HG02759 (cell line): Measurements from ENCODE around the gene GOSR1.
"Not testable (repeated sequence)": the region's sequence is repeated elsewhere in the genome, so short reads cannot be mapped to it uniquely, and the experiment has no call there.

ENCODE experiments used
- ATAC-seq: cut with Tn5 transposase; IDR thresholded peaks from one replicate; pipeline ENCODE4 v1.9.1; 2021; ENCODE audit warnings: mild to moderate bottlenecking, moderate library complexity; ENCODE audit not compliant: unreplicated experiment

The GOSR1 gene

DNA sequence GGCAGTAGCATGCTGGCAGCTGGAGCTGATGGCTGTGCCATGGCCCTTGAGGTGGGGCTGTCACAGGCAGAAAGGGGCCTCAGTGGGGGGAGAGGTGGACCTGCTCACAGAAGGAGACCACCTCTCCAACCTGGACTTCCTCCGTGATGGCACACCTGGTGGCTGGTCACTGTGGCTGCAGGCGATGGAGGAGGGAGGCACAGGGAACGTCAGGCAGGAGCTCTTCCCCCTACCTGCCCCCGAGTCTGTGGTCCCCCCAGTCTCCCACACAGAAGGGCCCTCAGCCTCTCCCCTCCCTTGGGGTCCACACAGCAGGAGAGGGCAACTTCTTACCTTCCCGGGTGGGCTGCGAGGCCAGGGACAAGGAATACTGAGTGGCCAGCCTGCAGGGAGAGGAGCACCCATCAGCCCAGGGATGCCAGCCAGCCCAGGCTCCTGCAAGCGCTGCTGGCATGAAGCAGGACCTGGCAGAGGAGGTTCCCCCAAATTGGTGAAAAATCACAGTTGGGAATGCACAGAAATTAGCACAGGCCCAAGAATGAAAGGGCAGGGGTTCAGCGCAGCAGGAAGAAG, 96.5 kb downstream of the GOSR1 start:
- no peak for ATAC-seq

DNA sequence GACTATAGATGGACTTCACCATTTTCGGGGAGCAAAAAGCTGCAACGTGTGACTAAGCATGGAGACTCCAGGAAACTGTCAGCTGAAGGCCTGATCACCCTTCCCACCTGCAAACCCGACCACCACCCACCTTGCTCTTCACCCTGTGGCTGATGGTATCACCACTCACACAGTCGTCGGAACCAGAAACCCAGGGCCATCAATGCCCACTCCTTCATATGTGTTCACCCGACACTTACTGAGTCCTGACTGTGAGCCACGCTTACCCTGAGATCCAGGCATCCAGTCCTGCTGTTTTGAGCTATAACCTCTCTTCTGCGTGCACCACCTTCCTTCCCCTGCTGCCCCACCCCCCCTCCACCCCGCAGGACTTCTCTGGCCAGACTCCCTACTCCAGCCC, 97.1 kb downstream of the GOSR1 start:
- not testable (repeated sequence) for ATAC-seq

DNA sequence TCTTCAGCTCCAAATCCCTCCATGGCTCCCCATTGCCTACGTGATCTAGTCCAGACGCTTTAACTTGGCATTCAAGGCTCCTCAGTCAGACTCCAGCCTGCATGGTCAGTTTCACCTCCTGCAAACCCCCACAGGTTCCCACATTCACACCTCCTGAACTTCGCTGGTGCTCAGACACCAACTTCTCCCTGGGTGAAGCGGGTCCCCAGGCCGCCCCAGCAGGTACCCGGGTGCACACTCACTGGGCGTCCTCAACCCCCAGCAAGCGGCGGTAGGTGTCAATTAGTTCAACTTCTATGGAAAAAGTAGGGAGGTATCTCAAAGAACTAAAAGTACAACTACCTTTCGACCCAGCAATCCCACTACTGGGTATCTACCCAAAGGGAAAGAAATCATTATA, 97.6 kb downstream of the GOSR1 start:
- ATAC-seq, result not testable (repeated sequence)

DNA sequence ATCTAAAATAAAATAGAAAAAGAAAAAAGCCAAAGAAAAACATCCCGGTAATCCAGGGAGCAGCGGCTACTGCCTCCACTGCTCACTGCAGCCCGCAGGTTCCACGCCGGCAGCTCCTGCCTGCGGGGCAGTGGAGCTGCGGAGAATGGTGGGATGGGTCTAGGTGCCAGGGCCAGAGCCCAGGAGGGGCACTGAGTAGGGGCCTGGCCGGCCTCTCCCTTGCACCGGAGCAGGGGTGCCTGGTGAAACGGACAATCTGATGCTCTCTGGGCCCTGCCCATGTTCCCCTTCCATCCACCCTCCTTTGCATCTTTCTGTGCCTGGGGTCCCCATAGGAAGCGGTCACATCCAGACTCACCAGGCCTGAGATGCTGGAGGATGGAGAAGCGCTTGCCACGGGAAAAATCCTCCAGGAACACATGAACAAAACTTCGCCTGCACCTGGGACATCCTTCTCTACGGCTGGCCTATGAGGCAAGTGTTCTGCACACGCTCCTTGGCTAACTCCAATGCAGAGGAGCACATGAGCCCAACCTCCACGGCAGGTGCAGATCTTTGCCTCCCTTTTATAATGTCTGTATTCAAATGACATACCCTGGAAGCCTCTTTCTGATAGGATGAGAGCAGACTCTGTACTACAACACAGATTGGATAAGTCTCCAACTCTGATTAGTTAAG, 98.6 kb downstream of the GOSR1 start:
- not testable (repeated sequence) for ATAC-seq

DNA sequence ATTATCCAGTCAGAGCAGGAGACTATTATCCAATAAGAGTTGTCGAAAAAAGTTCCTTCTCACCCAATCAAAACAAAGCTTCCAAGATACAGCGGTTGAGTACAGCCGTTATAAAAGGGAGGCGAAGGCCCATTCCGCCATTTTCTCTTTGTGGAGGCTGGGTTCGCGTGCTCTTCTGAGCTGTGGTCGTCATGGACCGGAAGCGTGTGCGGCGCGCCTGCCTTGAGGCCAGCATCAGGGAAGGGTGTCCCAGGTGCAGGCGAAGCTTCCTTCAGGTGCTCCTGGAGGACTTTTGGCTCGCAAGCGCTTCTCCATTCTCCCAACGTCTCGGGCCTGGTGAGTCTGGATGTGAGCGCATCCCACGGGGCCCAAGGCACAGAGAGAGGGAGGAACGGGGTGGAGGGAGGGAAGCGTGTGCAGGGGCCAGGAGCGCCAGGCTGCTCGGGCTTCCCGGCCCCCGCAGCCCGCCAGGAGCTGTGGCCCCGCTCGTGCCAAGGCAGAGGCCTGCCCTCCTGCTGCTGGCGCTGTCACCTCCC, 99.2 kb downstream of the GOSR1 start:
- ATAC-seq, result no peak
